GM20000 (cell line): ENCODE data around the gene MAPK8IP3.

Source experiments
- DNase-seq: peaks from one replicate; pipeline ENCODE4 v3.0.0; 2012; ENCODE audit warnings: low spot score
- CTCF ChIP-seq: IDR thresholded peaks from 2 replicates; pipeline ENCODE4 v1.5.1; 2012; ENCODE audit warnings: mild to moderate bottlenecking, control low read depth; ENCODE audit errors: extremely low read depth, missing control alignments

The MAPK8IP3 gene

DNA sequence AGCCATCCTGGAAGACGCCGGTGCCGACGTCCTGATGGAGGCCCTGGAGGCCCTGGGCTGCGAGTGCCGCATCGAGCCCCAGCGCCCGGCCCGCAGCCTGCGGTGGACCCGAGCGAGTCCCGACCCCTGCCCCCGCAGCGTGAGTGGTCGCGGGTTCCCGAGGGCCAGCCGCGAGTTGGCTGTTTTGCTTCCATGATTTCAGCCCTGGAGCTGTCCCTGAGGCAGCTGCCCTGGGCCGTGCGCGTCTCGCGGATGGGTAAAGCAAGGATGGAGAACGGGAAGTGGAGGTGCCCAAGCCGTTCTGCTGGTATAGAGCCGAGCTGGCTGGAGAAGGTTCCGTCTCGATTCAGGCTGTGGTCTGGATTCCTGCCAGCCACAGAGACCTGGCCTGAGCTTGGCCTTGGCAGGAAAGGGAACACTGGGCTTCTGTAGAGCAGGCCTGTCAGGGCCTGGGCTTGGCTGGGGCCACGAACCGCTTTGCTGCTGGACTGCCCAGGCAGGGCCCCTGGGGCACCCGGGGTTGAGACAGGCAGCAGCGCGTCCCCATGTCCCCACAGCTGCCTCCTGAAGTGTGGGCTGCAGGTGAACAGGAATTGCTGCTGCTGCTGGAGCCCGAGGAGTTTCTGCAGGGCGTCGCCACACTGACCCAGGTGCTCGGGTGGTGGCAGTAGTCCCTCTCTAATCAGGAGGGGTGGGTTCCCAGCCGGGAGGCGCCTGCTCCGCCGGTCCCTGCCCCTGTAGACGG, 67.9 kb downstream of the MAPK8IP3 start:
- DNase-seq = no peak
- no peak for TF ChIP-seq CTCF

DNA sequence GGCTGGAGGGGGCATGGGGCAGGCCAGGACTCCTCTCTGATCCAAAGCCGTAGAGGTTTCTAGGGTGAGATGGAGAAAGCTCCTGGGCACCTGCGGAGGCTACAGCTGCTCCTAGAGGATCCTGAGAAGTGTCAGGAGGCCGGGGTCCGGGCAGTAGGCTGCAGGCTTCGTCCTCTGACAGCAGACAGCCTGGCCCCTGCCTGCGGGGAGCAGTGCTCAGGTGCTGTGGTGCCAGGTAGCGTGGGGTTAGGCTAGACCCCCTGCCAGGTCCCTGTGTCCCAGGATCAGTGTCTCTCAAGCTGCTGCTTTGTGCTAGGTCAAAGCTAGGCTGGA, 68.4 kb downstream of the MAPK8IP3 start:
- TF ChIP-seq CTCF = no peak
- no peak for DNase-seq

- no peak for DNase-seq
- no peak for TF ChIP-seq CTCF
These were observed 69.2 kb downstream of the MAPK8IP3 start for GRCh38 chr16:1775006-1775845.

DNA sequence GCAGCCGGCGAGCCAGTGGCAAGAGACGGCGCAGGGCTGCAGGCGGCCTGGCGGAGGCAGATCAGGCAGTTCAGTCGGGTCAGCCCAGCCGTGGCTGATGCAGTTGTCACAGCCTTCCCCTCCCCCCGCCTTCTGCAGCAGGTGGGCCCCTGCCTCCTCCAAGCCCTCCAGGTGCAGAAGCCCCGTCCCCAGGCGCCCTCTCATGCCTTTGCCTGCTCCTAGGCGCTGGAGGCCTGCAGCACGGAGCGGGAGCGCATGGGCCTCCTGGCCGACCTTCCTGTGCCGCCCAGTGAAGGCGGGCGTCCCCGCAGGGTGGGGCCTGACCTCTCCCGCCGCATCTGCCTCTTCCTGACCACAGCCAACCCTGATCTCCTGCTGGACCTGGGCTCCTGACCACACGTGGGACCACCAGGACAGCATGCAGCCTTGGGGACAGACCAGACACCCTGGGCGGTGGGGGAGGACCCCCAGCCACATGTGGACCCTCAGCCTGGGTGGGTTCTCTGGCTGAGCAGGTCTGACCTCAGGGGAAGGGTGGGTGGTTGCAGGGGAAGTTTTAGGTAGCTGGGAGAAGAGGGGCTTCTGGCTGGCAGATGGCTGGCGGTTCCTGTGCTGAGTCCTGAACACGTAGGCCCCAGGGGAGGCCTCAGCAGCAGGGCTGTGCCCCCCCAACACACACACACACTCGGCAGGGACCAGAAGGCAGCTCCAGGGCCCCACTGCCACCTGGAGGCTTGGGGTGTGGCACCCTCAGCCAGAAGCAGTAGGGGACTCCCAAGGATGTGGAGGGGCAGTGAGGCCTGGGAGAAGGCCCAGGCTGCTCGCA, 70.1 kb downstream of the MAPK8IP3 start:
- no peak for TF ChIP-seq CTCF
- DNase-seq = no peak

- DNase-seq = no peak
- TF ChIP-seq CTCF = no peak
These were observed 70.6 kb downstream of the MAPK8IP3 start for GRCh38 chr16:1776672-1776955.

DNA sequence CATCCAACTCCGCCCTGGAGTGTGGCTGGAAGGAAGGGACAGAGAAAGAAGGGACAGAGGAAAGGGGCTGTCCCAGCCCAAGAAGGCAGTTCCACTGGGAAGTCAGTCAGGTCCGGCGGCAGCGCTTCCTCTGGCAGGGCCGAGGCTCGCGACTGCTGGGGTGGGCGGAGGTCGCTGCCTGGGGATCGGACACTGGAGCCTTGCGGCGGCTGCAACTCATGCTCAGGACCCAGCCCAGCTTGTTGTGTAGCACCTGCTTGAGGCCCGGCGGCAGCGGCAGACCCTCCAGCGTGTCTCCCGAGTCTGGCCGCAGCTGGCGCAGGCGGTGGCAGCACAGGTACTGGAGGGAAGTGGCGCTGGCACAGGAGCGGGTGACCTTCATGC, 71.0 kb downstream of the MAPK8IP3 start:
- no peak for TF ChIP-seq CTCF
- DNase-seq = no peak
